CD4-positive, alpha-beta T cell (primary cell): ENCODE data around the gene NCR3LG1. TPM values are rescaled to one million over a fixed set of nuclear protein-coding genes. Genes with fewer than 3 reads are reported as not detected.
A peak's percentile ranks its signal among the peaks of the same experiment; 100 is the strongest.

Experiments used
- ATAC-seq: fragments of 200-7000 bp; cut with Tn5 transposase; one replicate; pipeline ENCODE4 v1.10.0; 2022; ENCODE audit warnings: mild to moderate bottlenecking; ENCODE audit not compliant: poor library complexity
- CTCF ChIA-PET: fragments of 350-600 bp; sonication (Branson Sonifier 250); formaldehyde crosslinking; loops from one replicate; lab custom pipeline; 2021; ENCODE audit warnings: antibody characterized with exemption, inconsistent platforms; lab: Charles Lee
- POLR2A ChIA-PET: fragments of 350-600 bp; sonication (Branson Sonifier 250); formaldehyde crosslinking; loops from one replicate; lab custom pipeline; 2021; ENCODE audit warnings: antibody characterized with exemption, inconsistent platforms; lab: Charles Lee
- DNase-seq, 14 experiments: peaks; one replicate each; pipeline ENCODE4 v3.0.0-alpha.2; 2013 to 2020; ENCODE audit warnings: mixed read lengths in 2 of 14
- H3K27ac ChIP-seq, 2 donors: one replicate each; pipeline versions ENCODE4 v1.5.1 to v1.7.0; 2013; ENCODE audit warnings: low read length in 2 of 2, low read depth in 1 of 2, mild to moderate bottlenecking in 1 of 2
- H3K27me3 ChIP-seq, 2 experiments: 1 replicate in 1 of 2; 2 replicates in 1 of 2; pipeline versions ENCODE4 v1.6.1 to v1.7.0; 2013; ENCODE audit warnings: low read length in 2 of 2, control low read depth in 1 of 2, mild to moderate bottlenecking in 1 of 2, moderate library complexity in 1 of 2; ENCODE audit not compliant: insufficient read depth in 2 of 2, control insufficient read depth in 1 of 2
- H3K36me3 ChIP-seq: one replicate; pipeline ENCODE4 v1.6.1; 2013; ENCODE audit warnings: low read length, control low read depth; ENCODE audit not compliant: insufficient read depth
- H3K4me1 ChIP-seq: one replicate; pipeline ENCODE4 v1.6.1; 2013; ENCODE audit warnings: low read length, control low read depth; ENCODE audit not compliant: insufficient read depth
- H3K4me3 ChIP-seq: one replicate; pipeline ENCODE4 v1.5.1; 2013; ENCODE audit warnings: mild to moderate bottlenecking, low read length, moderate library complexity
- H3K9me3 ChIP-seq, 2 experiments: 1 replicate in 1 of 2; 2 replicates in 1 of 2; pipeline versions ENCODE4 v1.6.1 to v1.7.0; 2013; ENCODE audit warnings: low read length in 2 of 2, mild to moderate bottlenecking in 2 of 2, control low read depth in 1 of 2, moderate library complexity in 1 of 2; ENCODE audit not compliant: control insufficient read depth in 1 of 2, insufficient read depth in 1 of 2
- H3K27ac Mint-ChIP-seq: one replicate; pipeline ENCODE4 v1.8.0; 2020; ENCODE audit warnings: mixed read lengths
- H3K27me3 Mint-ChIP-seq: one replicate; pipeline ENCODE4 v1.8.0; 2021; ENCODE audit warnings: mixed read lengths
- H3K36me3 Mint-ChIP-seq: one replicate; pipeline ENCODE4 v1.8.0; 2021; ENCODE audit warnings: low read depth, mixed read lengths
- H3K4me1 Mint-ChIP-seq: one replicate; pipeline ENCODE4 v1.8.0; 2021; ENCODE audit warnings: low read depth, mixed read lengths
- H3K4me3 Mint-ChIP-seq: one replicate; pipeline ENCODE4 v1.8.0; 2020; ENCODE audit warnings: mild to moderate bottlenecking, mixed read lengths
- H3K9me3 Mint-ChIP-seq: one replicate; pipeline ENCODE4 v1.8.0; 2020; ENCODE audit warnings: mixed read lengths
- intact Hi-C, 2 experiments: fragments of 100-400 bp; cut with DNase I in 1 of 2; cut with micrococcal nuclease in 1 of 2; formaldehyde crosslinking; loops; one replicate each; pipeline versions ENCODE4 v1.15.1 to v1.9.0; 2023 to 2025; cut with DNase I, micrococcal nuclease
- total RNA-seq, 174 experiments: library from RNA in 2 of 174; stranded (reverse) in 2 of 174; gene quantifications; one replicate each; pipeline ENCODE4 v1.2.3 and lab custom pipeline; 2021 to 2026
- TF ChIP-seq, protein P1 (sequence below): fragments of 200-600 bp; IDR thresholded peaks from one replicate; pipeline ENCODE4 v1.8.0; 2022; ENCODE audit warnings: antibody characterized with exemption, mild to moderate bottlenecking

The NCR3LG1 gene
- total RNA-seq, 2 experiments from 2014 or later: 2.2 to 2.4 TPM

DNA sequence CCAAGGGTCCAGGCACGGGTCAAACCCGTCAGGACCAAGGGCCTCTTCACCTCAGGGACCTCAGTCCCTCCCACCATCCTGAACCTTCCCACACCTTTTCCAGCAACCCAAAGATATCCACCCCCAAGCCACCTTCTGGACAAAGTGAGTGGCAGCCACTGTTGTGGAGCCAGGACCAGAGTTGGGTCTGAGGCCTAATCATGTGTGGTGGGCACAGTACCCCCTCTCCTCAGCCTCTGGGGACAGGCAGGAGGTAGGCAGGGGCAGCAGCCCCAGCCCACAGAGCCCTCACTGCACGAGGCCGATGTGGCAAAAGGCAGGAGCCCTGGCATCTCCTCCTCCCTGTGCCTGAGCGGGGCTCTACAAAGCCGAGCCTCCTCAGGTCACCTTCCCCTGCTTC is 34.3 kb downstream of the NCR3LG1 start:
- H3K9me3 Mint-ChIP-seq: no peaks in the 10 kb centered on the region

DNA sequence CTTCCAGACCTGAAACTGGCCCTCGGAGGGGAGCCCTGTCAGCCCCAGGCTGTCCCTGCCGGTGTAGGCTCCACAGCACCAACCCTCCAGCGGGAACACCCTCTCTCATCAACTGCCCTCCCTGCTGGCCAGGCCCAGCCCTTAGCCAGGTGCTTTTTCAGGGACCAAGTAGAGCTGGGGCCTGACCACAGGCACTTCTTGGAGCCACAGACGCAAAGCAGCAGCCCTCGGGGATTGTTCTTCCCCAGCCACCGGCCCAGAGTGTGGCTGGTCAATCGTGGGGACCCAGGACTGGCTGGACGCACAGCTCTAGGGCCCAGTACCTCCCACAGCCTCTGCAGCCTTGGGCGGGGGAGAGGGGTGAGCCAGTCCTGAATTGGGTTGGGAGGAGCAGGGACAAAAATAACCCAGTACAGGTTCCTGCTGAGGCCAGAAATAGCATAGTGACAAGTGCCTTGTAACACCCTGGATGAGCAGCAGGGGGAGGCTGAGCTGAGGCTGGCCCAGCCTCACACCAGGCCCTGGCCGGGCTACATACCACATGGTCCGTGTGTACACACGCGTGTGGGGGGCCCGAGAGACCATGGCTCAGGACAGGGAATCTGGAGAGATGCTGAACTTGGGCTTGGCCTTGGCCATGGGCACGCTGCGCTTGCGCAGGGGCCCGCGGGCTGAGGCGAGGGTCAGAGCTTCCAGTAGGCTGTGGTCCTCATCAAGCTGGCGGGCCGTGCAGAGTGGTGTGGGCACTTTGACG is 34.9 kb downstream of the NCR3LG1 start:
- Mint-ChIP-seq H3K36me3 (no peaks in the 10 kb centered on the region), H3K9me3 (no peaks in the 10 kb centered on the region), H3K27ac (no peak overlapping the region), H3K4me3 (peak overlapping the region; percentile 48), H3K27me3 (no peaks in the 10 kb centered on the region), H3K4me1 (no peaks in the 10 kb centered on the region)
- CTCF ChIA-PET: no interaction called here
- Histone ChIP-seq H3K36me3 (no peaks in the 10 kb centered on the region), H3K4me3 (no peak overlapping the region), H3K9me3 (no peaks in the 10 kb centered on the region), H3K4me1 (peaks cover 19% of the 10 kb centered on the region), H3K27me3 (no peaks in the 10 kb centered on the region), H3K27ac (no peak overlapping the region)
- peak; percentile 28 for ATAC-seq
- DNase-seq: peak in 8 of 14 experiments; percentile 14 to 66 (median 24)
- TF ChIP-seq, protein P1, sequence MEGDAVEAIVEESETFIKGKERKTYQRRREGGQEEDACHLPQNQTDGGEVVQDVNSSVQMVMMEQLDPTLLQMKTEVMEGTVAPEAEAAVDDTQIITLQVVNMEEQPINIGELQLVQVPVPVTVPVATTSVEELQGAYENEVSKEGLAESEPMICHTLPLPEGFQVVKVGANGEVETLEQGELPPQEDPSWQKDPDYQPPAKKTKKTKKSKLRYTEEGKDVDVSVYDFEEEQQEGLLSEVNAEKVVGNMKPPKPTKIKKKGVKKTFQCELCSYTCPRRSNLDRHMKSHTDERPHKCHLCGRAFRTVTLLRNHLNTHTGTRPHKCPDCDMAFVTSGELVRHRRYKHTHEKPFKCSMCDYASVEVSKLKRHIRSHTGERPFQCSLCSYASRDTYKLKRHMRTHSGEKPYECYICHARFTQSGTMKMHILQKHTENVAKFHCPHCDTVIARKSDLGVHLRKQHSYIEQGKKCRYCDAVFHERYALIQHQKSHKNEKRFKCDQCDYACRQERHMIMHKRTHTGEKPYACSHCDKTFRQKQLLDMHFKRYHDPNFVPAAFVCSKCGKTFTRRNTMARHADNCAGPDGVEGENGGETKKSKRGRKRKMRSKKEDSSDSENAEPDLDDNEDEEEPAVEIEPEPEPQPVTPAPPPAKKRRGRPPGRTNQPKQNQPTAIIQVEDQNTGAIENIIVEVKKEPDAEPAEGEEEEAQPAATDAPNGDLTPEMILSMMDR: peak; percentile 42
- POLR2A ChIA-PET: interaction anchor here (0.6 kb wide), 2 partner anchors 309 to 1091 kb away, joined by 3 to 5 read pairs; partner anchors contain the start of gene RPS13
- intact Hi-C loops: loop anchor here in 1 of 2 experiments (2.0 to 5.0 kb wide), 2 partner anchors 32 to 109 kb away; partner anchors contain the start of gene NUCB2

More for the DNA sequence above, 34.3 kb downstream of the NCR3LG1 start:
- Histone ChIP-seq H3K9me3 (no peaks in the 10 kb centered on the region), H3K27ac (no peak overlapping the region), H3K4me3 (no peak overlapping the region), H3K36me3 (no peaks in the 10 kb centered on the region), H3K27me3 (no peaks in the 10 kb centered on the region), H3K4me1 (peaks cover 19% of the 10 kb centered on the region)
- no peak for DNase-seq
- no peaks in the 10 kb centered on the region for H3K4me1 Mint-ChIP-seq
- ChIA-PET CTCF (no interaction called here), POLR2A (no interaction called here)
- TF ChIP-seq, protein P1: no peak
- H3K4me3 Mint-ChIP-seq: no peak overlapping the region
- no peaks in the 10 kb centered on the region for H3K36me3 Mint-ChIP-seq
- intact Hi-C loops: loop anchor here in 1 of 2 experiments (2.0 to 5.0 kb wide), 2 partner anchors 31 to 109 kb away; partner anchors contain the start of gene NUCB2
- no peaks in the 10 kb centered on the region for H3K27me3 Mint-ChIP-seq
- no peak for ATAC-seq
- no peak overlapping the region for H3K27ac Mint-ChIP-seq

DNA sequence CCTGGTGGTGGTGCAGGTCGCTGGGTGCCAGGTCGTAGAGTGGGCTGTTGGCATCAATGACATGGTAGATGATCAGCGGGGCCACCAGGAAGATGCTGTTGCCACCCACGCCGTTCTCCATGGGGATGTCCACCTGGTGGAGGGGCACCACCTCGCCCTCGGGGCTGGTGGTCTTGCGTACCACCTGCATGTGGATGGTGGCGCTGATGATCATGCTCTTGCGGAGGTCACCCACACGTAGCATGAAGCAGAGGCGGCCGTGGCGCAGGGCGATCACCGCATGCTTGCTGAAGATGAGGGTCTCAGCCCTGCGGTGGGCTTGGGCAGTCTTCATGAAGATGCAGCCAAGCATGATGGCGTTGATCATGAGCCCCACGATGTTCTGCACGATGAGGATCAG is 35.7 kb downstream of the NCR3LG1 start:
- Mint-ChIP-seq H3K36me3 (no peaks in the 10 kb centered on the region), H3K4me1 (no peaks in the 10 kb centered on the region), H3K27me3 (no peaks in the 10 kb centered on the region), H3K27ac (no peak overlapping the region), H3K9me3 (no peaks in the 10 kb centered on the region), H3K4me3 (peak overlapping the region; percentile 70)
- POLR2A ChIA-PET: interaction anchor here (0.6 kb wide), 2 partner anchors 310 to 1090 kb away, joined by 3 to 5 read pairs; partner anchors contain the start of gene RPS13
- Histone ChIP-seq H3K36me3 (no peaks in the 10 kb centered on the region), H3K27me3 (no peaks in the 10 kb centered on the region), H3K4me3 (no peak overlapping the region), H3K4me1 (peaks cover 19% of the 10 kb centered on the region), H3K27ac (no peak overlapping the region), H3K9me3 (no peaks in the 10 kb centered on the region)
- intact Hi-C loops: loop anchor here in 1 of 2 experiments (2.0 to 5.0 kb wide), 2 partner anchors 32 to 110 kb away; partner anchors contain the start of gene NUCB2
- CTCF ChIA-PET: no interaction called here
- peak in 1 of 14 experiments; percentile 26 for DNase-seq
- no peak for ATAC-seq
- TF ChIP-seq, protein P1: no peak
